DOHH2 (cell line): Measurements from ENCODE around the gene DNM1.

Experiments used
- H3F3A ChIP-seq: fragments of 200-600 bp; sonication (generic), shearing (Covaris generic); 2 replicates; pipeline ENCODE4 v1.6.0; 2016; ENCODE audit warnings: antibody characterized with exemption, mild to moderate bottlenecking; ENCODE audit not compliant: control insufficient read depth, insufficient read depth
- H3K27ac ChIP-seq: fragments of 200-600 bp; sonication (generic); 2 replicates; pipeline ENCODE4 v1.5.1; 2014; ENCODE audit warnings: low read depth, mild to moderate bottlenecking, low read length, moderate library complexity
- H3K27me3 ChIP-seq: fragments of 200-600 bp; sonication (generic); 2 replicates; pipeline ENCODE4 v1.6.1; 2014; ENCODE audit warnings: mild to moderate bottlenecking, low read length, mixed read lengths; ENCODE audit not compliant: control insufficient read depth
- H3K36me3 ChIP-seq: fragments of 200-600 bp; sonication (generic); 2 replicates; pipeline ENCODE4 v1.6.1; 2014; ENCODE audit warnings: mild to moderate bottlenecking, low read length, moderate library complexity, mixed read lengths; ENCODE audit not compliant: control insufficient read depth
- H3K4me1 ChIP-seq: fragments of 200-600 bp; sonication (generic); 2 replicates; pipeline ENCODE4 v1.6.1; 2014; ENCODE audit warnings: mild to moderate bottlenecking, low read length, mixed read lengths; ENCODE audit not compliant: control insufficient read depth
- H3K4me2 ChIP-seq: fragments of 200-600 bp; sonication (generic); 2 replicates; pipeline ENCODE4 v1.6.0; 2014; ENCODE audit warnings: mild to moderate bottlenecking, low read length, moderate library complexity
- H3K4me3 ChIP-seq: fragments of 200-600 bp; sonication (generic); 2 replicates; pipeline ENCODE4 v1.5.1; 2014; ENCODE audit warnings: mild to moderate bottlenecking, low read length, mixed read lengths
- H3K79me2 ChIP-seq: fragments of 200-600 bp; sonication (generic); 2 replicates; pipeline ENCODE4 v1.6.1; 2014; ENCODE audit warnings: mild to moderate bottlenecking, low read length, mixed read lengths; ENCODE audit not compliant: control insufficient read depth
- H3K9me2 ChIP-seq: fragments of 200-600 bp; sonication (generic); replicated peaks from 2 replicates; pipeline ENCODE4 v1.6.1; 2014; ENCODE audit warnings: mild to moderate bottlenecking, low read length, mixed read lengths; ENCODE audit not compliant: control insufficient read depth
- H3K9me3 ChIP-seq: fragments of 200-600 bp; sonication (generic); 2 replicates; pipeline ENCODE4 v1.6.1; 2014; ENCODE audit warnings: antibody characterized with exemption, low read length, mixed read lengths; ENCODE audit not compliant: control insufficient read depth, insufficient read depth
- H4K20me1 ChIP-seq: fragments of 200-600 bp; sonication (generic); 2 replicates; pipeline ENCODE4 v1.6.0; 2014; ENCODE audit warnings: low read depth, mild to moderate bottlenecking, antibody characterized with exemption, low read length, moderate library complexity; ENCODE audit not compliant: control insufficient read depth, insufficient read depth
- CTCF ChIP-seq: fragments of 200-600 bp; sonication (generic); IDR thresholded peaks from one replicate; pipeline ENCODE4 v1.5.1; 2014; ENCODE audit warnings: antibody characterized with exemption, mild to moderate bottlenecking, low read depth, low read length; ENCODE audit not compliant: poor library complexity, severe bottlenecking
- EZH2phosphoT487 ChIP-seq: fragments of 200-600 bp; sonication (generic); IDR thresholded peaks from 2 replicates; pipeline ENCODE4 v1.6.1; 2017; ENCODE audit warnings: borderline replicate concordance, mild to moderate bottlenecking, antibody characterized with exemption, low read length, moderate library complexity, mixed read lengths

DNM1 gene

GRCh38 chr9:128265348-128265847, 62.2 kb downstream of the DNM1 start:
- TF ChIP-seq CTCF (no peak), EZH2phosphoT487 (no peak)
- no peaks in the 10 kb centered on the region for H4K20me1 ChIP-seq
- H3K9me3 ChIP-seq = no peaks in the 10 kb centered on the region
- no peak overlapping the region for H3K27ac ChIP-seq
- no peaks in the 10 kb centered on the region for H3K27me3 ChIP-seq
- no peaks in the 10 kb centered on the region for H3K4me1 ChIP-seq
- H3K79me2 ChIP-seq = no peaks in the 10 kb centered on the region
- H3F3A ChIP-seq = no peaks in the 10 kb centered on the region
- no peak overlapping the region for H3K4me2 ChIP-seq
- H3K4me3 ChIP-seq = no peak overlapping the region
- H3K9me2 ChIP-seq = no peaks in the 10 kb centered on the region
- H3K36me3 ChIP-seq = no peaks in the 10 kb centered on the region; the same call in 1 of the 2 replicates

- no peaks in the 10 kb centered on the region for H3K27me3 ChIP-seq
- H3K4me1 ChIP-seq = no peaks in the 10 kb centered on the region
- peaks cover 5% of the 10 kb centered on the region for H3K36me3 ChIP-seq
- no peaks in the 10 kb centered on the region for H3K9me3 ChIP-seq
- H3K27ac ChIP-seq = no peak overlapping the region
- no peak overlapping the region for H3K4me3 ChIP-seq
- H3K79me2 ChIP-seq = no peaks in the 10 kb centered on the region
- H3F3A ChIP-seq = no peaks in the 10 kb centered on the region
- H3K4me2 ChIP-seq = no peak overlapping the region
- TF ChIP-seq CTCF = no peak
- TF ChIP-seq EZH2phosphoT487 = no peak
- H3K9me2 ChIP-seq = no peaks in the 10 kb centered on the region
- no peaks in the 10 kb centered on the region for H4K20me1 ChIP-seq
Observed at GRCh38 chr9:128266868-128267590, 63.9 kb downstream of the DNM1 start.

DNA sequence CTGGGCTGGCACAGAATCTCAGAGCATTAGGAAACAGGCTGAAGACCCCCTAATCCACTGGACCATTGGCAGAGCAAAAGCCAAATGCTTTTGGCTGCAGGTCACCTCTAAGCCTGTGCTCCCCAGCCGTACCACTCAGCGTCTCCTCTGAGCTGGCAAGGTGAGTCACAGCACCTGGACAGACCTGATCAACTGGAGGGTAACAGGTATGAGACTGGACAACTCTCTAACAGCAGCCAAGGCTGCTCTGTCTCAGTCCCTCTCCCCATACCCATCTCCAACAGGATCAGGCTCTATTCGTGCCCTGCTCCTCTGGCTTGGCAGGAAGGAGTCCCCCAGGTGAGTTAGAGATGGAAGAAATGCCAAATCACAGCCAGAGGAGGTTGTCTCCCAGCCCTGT, 67.9 kb downstream of the DNM1 start:
- Histone ChIP-seq H3K27me3 (no peaks in the 10 kb centered on the region), H3K4me1 (peaks cover 8% of the 10 kb centered on the region), H3K4me3 (no peak overlapping the region), H3K79me2 (peaks cover 10% of the 10 kb centered on the region), H3F3A (no peaks in the 10 kb centered on the region), H3K4me2 (no peak overlapping the region), H3K36me3 (peaks cover 9% of the 10 kb centered on the region), H3K27ac (no peak overlapping the region), H4K20me1 (no peaks in the 10 kb centered on the region), H3K9me3 (no peaks in the 10 kb centered on the region), H3K9me2 (no peaks in the 10 kb centered on the region)
- no peak for TF ChIP-seq EZH2phosphoT487
- TF ChIP-seq CTCF = no peak
